ENCODE results near the gene CAPZA2.
"Not testable (repeated sequence)": the region's sequence is repeated elsewhere in the genome, so short reads cannot be mapped to it uniquely, and the experiment has no call there.

Gene CAPZA2

DNA sequence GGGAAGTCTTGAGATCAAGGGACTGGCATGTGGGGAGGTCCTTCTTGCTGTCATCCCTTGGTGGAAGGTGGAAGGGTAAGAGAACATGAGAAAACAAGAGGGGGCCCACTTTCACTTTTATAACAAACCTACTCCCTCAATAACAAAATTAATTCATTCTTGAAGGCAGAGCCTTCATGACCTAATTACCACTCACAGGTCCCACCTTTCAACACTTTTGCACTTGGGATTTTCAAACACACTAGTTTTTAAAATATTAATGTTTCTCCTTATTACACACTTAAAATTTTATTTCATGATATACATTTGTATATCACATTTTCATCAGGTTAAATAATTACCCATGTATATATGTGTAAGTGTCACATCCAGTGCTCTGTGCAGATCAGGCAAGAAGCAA lies 93.0 kb downstream of the CAPZA2 start:
- no peak for DNase-seq (ENCODE audit: low read depth)

DNA sequence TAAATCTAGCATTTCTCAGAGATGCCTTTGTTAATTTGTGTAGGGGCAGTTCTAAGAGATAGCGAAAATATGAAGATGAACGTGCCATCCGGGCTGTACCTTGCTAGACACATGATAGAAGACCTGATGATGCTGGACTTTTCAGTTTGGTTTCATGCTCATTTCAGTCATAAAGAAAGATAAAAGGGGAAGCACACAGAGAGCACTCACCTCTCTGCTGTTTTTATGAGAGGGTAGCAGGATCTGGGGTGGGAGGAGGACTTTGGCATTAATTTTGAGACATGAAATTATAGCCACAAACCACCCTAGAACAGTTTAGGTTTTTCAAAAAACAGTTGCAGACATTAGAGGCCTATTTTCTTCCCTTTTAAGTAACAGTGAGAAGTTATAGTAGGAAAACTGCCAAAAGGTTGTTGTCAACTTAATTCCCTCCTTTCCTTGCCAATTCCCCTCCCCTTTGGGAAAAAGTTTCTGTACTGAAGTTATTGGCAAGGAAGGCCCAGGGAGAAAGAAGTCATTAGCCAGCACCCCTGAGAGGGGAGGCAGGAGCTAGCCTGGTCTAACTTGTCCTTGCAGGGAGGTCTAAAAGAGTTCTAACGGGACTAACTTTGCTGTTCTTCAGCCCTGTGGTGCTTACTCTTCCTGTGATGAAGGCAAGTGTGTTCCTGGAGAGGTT lies 93.6 kb downstream of the CAPZA2 start:
- DNase-seq (ENCODE audit: low read depth): no peak

DNA sequence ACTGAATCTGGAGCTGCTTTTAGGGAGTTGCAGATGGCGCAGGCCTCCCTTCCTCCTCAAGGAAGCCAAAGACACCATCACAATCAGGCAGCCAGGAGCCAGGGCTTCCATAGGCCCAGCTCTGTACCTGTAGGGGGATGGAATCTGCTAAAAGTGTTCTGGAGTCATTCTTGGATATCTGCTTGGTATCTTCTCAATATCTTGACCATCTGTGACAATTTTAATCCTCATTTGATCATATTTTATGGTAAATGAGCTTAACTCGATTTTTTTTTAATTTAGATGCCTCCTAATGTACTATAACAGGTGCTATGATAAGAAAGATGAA lies 94.1 kb downstream of the CAPZA2 start:
- DNase-seq (ENCODE audit: low read depth): no peak

DNA sequence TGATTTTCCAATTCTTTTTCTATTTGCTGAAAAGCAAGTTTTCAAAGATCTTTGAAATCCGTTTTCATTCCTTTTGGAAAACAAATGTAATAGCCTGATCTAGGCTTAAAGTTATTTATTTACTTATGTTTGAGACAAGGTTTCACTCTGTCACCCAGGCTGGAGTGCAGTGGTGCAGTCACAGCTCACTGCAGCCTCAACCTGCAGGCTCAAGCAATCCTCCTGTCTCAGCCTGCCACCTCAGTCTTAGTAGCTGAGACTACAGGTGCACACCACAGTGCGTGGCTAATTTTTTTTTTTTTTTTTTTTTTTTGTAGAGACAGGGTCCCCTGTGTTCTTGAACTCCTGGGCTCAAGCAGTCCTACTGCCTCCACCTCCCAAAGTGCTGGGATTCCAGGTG lies 95.5 kb downstream of the CAPZA2 start:
- DNase-seq (ENCODE audit: low read depth): no peak

DNA sequence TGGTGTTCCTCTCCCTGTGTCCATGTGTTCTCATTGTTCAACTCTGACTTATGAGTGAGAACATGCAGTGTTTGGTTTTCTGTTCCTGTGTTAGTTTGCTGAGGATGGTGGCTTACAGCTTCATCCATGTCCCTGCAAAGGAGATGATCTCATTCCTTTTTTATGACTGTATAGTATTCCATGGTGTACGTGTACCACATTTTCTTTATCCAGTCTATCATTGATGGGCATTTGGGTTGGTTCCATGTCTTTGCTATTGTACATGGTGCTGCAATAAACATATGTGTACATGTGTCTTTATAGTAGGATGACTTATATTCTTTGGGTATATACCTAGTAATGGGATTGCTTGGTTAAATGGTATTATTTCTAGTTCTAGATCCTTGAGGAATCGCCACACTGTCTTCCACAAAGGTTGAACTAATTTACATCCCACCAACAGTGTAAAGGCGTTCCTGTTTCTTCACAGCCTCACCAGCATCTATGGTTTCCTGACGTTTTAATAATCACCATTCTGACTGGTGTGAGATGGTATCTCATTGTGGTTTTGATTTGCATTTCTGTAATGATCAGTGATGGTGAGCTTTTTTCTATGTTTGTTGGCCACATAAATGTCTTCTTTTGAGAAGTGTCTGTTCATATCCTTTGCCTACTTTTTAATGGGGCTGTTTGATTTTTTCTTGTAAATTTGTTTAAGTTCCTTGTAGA lies 99.7 kb downstream of the CAPZA2 start:
- not testable (repeated sequence) for DNase-seq (ENCODE audit: low read depth)

DNA sequence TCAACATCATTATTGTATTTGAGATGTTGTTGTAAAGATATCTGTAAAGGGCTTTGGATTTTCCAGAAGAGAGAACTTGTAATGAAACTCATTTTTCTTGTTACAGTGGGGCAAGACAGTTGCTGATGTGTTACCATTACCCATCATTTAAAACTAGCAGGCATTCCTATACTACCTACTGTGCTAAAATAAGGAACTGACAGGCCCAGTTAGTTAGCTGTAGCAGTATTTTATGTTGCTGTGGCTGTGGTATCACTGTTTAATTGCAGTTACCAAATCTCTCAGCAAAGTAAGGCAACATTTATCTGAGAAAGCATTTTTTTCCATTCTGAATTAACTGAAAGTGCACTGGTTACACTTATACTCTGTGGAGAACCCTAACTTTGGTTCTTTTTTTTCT lies 100.8 kb downstream of the CAPZA2 start:
- DNase-seq (ENCODE audit: low read depth): no peak

DNA sequence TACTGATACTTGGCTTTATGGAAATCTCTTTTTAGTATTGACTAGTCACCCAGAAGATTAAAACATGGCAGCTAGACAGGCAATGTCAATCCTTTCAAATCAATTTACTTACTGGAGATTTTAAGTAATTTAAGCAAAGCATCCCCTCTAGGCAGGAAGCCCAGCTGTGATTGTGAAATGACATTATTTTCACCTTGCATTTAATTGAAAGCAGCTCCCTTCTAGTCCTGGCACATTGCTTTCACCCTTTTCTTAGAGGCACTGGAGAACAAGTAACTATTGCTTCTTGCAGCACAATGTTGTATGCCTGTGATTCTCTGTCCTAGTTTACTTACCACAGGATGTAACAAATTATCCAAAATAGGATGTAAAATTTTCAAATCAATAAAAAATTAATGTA lies 104.2 kb downstream of the CAPZA2 start:
- no peak for DNase-seq (ENCODE audit: low read depth)

DNA sequence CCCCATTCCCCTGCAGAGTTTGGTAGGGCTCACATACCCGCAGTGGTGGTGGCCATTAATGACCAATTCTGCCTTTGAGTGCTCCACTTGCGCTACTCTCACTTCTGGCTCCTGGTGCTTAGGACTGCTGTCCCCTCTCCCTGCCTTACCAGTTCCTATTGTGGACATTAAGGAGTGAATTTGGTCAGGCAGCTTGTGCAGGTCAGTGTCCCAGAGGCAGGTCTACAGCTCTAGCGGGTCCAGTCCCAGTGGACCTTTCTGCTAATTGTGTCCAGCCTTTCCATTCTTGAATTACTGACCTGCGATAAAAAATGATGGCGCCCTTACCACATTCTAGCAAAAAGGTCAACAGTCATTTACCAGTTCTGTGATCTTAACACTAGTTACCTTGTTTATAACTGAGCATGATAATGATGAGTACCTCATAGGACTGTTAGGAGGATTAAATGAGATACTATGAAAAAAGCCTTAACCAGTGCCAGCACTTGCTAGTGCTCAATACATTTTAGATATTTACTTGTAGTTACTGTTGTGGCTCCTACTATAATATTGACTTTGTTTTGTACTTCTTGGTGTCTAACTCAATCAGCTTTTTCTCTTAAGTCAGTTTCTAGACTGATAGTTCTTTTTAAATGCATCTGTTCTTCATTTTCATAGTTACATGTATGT lies 105.0 kb downstream of the CAPZA2 start:
- DNase-seq (ENCODE audit: low read depth): no peak

DNA sequence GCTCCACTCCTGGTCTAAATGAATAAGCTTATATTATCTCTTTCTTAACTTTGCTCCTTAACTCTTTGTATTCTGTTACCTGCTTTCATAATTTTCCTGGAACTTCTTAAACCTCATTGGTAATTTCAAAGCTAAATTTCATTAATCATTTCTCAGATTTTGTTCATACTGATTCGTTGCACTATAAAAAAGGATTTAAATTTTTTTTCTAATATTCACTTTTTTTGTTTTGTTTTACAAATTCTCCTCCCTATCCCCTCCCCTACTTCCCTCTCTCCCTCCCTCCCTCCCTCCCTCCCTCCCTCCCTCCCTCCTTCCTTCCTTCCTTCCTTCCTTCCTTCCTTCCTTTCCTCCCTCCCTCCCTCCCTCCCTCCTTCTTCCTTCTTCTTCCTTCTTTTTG lies 105.6 kb downstream of the CAPZA2 start:
- DNase-seq (ENCODE audit: low read depth): no peak

DNA sequence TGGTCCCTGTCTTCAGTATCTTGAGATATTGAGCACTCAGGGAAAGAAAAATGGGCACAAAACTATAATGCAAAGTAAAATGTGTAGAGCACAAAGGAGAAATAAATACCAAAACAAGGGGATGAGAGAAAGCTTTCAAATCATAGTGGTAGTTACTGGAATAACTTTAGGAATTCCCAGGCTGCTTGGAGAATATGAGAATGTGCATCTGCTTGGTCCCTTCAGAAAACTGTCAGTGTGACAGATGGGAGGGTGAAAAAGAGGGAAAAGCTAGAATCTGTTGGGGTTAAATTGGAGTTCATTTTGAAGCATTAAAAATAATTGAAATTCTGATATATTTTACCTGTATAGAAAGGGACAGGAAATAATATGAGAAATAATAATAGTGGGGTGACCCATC lies 106.2 kb downstream of the CAPZA2 start:
- no peak for DNase-seq (ENCODE audit: low read depth)

DNA sequence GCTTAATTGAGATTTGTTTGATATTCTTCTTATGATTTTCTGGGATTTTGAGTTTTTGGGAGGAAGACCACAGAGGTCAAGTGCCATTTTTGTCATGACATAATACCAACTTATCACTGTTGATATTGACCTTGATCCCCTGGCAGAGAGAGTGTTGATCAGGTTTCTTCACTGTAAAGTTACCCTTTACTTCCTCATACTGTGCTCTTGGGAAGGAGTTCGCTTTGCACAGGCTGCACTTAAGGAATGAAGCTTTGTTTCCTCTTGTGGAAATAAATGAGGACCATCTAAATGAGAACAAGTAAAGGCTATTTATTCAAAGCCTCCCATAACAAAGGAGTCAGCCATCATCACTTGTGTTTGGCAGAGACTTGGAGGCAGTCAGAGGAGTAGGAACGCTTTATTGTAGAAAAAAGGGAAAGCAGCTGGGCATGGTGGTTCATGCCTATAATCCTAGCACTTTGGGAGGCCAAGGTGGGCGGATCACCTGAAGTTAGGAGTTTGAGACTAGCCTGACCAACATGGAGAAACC lies 107.0 kb downstream of the CAPZA2 start:
- DNase-seq (ENCODE audit: low read depth): no peak

DNA sequence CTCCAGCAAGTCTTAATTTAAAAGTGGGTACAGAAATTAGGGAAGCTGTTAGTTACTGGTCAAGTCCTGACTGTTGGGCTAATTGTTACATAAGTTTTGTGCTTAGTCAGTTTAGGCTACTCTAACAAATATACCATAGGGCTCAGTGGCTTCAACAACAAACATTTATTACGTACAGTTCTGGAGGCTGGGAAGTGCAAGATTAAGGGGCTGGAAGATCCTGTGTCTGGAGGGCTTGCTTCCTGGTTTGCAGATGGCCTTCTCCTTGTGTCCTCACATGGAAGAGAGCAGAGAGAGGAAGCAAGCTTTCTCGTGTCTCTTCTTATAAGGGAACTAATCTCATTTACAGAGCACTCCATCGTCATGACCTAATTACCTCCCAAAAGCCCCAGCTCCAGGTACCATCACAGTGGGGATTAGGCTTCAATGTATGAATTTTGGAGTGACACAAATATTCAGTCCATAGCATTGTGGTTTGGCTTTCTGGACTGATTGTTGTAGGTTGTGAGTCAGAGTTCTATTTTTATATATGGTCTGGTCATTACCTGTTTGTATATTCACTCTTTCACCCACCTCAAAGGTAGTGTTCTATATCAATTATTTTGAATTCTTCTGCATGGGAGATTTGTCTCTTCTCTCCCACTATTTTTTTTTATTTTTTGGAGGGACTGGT lies 108.0 kb downstream of the CAPZA2 start:
- DNase-seq (ENCODE audit: low read depth): no peak

DNA sequence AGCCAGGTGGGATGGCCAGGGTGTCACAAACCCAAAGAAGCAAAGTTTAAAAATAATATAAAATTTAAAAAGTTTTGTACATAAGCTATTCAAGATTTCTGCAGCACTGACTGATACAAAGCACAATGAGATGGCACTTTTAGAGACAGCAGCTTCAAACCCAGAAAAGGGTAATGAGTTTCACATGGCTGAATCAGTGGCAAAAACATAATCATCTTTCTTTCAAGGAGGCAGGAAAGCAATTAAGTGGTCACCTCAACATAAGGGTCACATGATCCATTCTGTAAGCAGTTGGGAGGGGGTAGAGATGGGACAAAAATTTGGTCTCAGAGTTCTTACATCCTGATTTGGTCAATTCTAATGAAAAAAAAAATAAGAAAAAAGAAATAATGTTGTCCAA lies 108.8 kb downstream of the CAPZA2 start:
- DNase-seq (ENCODE audit: low read depth): not testable (repeated sequence)

Data from stimulated activated CD8-positive, alpha-beta memory T cell treated with anti-CD3 and anti-CD28 coated beads, Interleukin-12 subunit alpha, Interleukin-12 subunit beta, amount 100 ng/mL, for 4 hours (primary cell).